Esophagus muscularis mucosa (tissue), 3 donors: ENCODE results near the gene SMPD2.

ENCODE experiments used
- POLR2A ChIP-seq: fragments of 450-650 bp; IDR thresholded peaks from one replicate; pipeline ENCODE4 v1.6.1; 2017; ENCODE audit warnings: antibody characterized with exemption, moderate library complexity, mild to moderate bottlenecking, low read depth
- POLR2AphosphoS5 ChIP-seq, 2 donors: sonication (generic); formaldehyde crosslinking; IDR thresholded peaks; one replicate each; pipeline ENCODE4 v1.6.1; 2017; ENCODE audit warnings: antibody characterized with exemption in 2 of 2
- TF ChIP-seq, protein P1 (sequence below), 3 experiments: fragments of 200-600 bp in 2 of 3; fragments of 450-650 bp in 1 of 3; sonication (generic) in 2 of 3; IDR thresholded peaks; one replicate each; pipeline ENCODE4 v1.5.1; 2017 to 2019; ENCODE audit warnings: antibody characterized with exemption in 3 of 3, mild to moderate bottlenecking in 2 of 3, moderate library complexity in 1 of 3

DNA sequence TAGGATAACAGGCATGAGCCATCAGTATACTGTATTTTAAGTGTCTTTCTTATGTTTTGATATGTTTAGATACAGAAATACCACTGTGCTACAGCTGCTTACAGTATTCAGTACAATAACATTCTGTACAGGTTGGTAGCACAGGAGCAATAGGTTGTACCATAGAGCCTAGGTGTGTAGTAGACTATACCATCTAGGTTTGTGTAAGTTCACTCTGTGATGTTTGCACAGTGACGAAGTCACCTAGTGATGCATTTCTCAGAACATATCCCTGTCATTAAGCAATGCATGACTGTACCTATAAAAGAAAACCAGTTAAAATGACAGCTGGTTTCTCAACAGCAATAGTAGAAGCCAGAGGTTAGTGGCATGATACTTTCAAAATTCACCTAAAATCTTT is 45.5 kb downstream of the SMPD2 start:
- TF ChIP-seq, protein P1, sequence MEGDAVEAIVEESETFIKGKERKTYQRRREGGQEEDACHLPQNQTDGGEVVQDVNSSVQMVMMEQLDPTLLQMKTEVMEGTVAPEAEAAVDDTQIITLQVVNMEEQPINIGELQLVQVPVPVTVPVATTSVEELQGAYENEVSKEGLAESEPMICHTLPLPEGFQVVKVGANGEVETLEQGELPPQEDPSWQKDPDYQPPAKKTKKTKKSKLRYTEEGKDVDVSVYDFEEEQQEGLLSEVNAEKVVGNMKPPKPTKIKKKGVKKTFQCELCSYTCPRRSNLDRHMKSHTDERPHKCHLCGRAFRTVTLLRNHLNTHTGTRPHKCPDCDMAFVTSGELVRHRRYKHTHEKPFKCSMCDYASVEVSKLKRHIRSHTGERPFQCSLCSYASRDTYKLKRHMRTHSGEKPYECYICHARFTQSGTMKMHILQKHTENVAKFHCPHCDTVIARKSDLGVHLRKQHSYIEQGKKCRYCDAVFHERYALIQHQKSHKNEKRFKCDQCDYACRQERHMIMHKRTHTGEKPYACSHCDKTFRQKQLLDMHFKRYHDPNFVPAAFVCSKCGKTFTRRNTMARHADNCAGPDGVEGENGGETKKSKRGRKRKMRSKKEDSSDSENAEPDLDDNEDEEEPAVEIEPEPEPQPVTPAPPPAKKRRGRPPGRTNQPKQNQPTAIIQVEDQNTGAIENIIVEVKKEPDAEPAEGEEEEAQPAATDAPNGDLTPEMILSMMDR (IDR thresholded peaks at IDR 0.05) = no peak
- TF ChIP-seq POLR2A (no peak), POLR2AphosphoS5 (IDR thresholded peaks at IDR 0.05) (no peak)
